HG02571 (cell line): Measurements from ENCODE around the gene SDR9C7.
"Not testable (repeated sequence)": the region's sequence is repeated elsewhere in the genome, so short reads cannot be mapped to it uniquely, and the experiment has no call there.

Experiments
- ATAC-seq: cut with Tn5 transposase; IDR thresholded peaks from one replicate; pipeline ENCODE4 v1.9.1; 2021; ENCODE audit warnings: mild to moderate bottlenecking, moderate library complexity; ENCODE audit not compliant: unreplicated experiment

SDR9C7 gene

GRCh38 chr12:56933826-56934625 lies at the start of gene SDR9C7:
SDR9C7 (minus strand) TSS chr12:56934408; CDS start chr12:56934261, 147 bp downstream.
- ATAC-seq: no peak

GRCh38 chr12:56983386-56983785 lies 49.2 kb upstream of the SDR9C7 start:
- no peak for ATAC-seq

- ATAC-seq: not testable (repeated sequence)
Measured at GRCh38 chr12:56982578-56983236, 48.5 kb upstream of the SDR9C7 start.

- ATAC-seq: no peak
Measured at GRCh38 chr12:56980941-56981530, 46.8 kb upstream of the SDR9C7 start.

GRCh38 chr12:56980268-56980667 lies 46.1 kb upstream of the SDR9C7 start:
- no peak for ATAC-seq

- ATAC-seq: no peak
Measured at GRCh38 chr12:56979628-56980027, 45.4 kb upstream of the SDR9C7 start.

GRCh38 chr12:56978397-56979138 lies 44.4 kb upstream of the SDR9C7 start:
- no peak for ATAC-seq

- ATAC-seq: not testable (repeated sequence)
Measured at GRCh38 chr12:56977361-56977760, 43.2 kb upstream of the SDR9C7 start.

- not testable (repeated sequence) for ATAC-seq
Measured at GRCh38 chr12:56974224-56974623, 40.0 kb upstream of the SDR9C7 start.

GRCh38 chr12:56968910-56969309 lies 34.7 kb upstream of the SDR9C7 start:
- ATAC-seq: not testable (repeated sequence)

GRCh38 chr12:56965997-56966642 lies 31.9 kb upstream of the SDR9C7 start:
- ATAC-seq: not testable (repeated sequence)

- not testable (repeated sequence) for ATAC-seq
Measured at GRCh38 chr12:56965124-56965523, 30.9 kb upstream of the SDR9C7 start.

GRCh38 chr12:56963557-56963956 lies 29.3 kb upstream of the SDR9C7 start:
- ATAC-seq: not testable (repeated sequence)

GRCh38 chr12:56962247-56962646 lies 28.0 kb upstream of the SDR9C7 start:
- ATAC-seq: not testable (repeated sequence)

GRCh38 chr12:56958422-56958821 lies 24.2 kb upstream of the SDR9C7 start:
- ATAC-seq: no peak

GRCh38 chr12:56957229-56958052 lies 23.2 kb upstream of the SDR9C7 start, which contains the start of gene RDH16:
RDH16 (minus strand) TSS chr12:56957608; CDS start chr12:56957462, 146 bp downstream.
- no peak for ATAC-seq

GRCh38 chr12:56955631-56956256 lies 21.5 kb upstream of the SDR9C7 start:
- no peak for ATAC-seq

GRCh38 chr12:56954958-56955355 lies 20.7 kb upstream of the SDR9C7 start:
- no peak for ATAC-seq
